Measurements from ENCODE around the gene CNTF.

DNA sequence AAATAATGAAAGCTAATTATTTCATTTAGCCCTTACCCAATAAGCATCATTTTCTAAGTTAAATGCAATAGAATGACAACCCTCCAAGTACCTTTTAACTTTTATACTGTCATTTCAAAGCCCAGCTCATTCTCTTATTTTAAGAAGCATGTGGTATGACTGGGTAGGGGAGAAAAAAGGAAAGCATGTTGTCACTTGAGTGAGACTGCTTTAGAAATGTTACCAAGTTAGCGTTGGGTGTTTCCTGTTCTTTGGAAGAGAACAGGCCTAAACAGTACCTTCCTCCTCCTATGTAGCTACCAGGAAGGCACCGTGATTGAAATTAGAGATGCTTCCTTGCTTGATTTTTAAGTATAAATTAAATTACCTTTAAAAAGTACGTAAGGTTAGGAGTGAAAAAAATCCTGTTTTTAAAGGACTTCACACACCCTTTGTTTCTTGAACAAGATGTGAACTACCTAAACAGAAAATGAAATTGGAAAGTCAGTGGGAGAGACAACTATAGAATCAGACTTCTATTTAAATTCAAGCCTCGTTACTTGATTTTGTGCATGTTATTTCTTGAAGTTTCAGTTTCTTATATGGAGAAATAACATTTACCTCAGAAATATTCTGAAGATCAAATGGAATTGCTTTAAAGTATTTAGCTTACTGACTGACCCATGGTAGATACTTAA, 741 bp upstream of the CNTF start:
- TF ChIP-seq, protein P1, sequence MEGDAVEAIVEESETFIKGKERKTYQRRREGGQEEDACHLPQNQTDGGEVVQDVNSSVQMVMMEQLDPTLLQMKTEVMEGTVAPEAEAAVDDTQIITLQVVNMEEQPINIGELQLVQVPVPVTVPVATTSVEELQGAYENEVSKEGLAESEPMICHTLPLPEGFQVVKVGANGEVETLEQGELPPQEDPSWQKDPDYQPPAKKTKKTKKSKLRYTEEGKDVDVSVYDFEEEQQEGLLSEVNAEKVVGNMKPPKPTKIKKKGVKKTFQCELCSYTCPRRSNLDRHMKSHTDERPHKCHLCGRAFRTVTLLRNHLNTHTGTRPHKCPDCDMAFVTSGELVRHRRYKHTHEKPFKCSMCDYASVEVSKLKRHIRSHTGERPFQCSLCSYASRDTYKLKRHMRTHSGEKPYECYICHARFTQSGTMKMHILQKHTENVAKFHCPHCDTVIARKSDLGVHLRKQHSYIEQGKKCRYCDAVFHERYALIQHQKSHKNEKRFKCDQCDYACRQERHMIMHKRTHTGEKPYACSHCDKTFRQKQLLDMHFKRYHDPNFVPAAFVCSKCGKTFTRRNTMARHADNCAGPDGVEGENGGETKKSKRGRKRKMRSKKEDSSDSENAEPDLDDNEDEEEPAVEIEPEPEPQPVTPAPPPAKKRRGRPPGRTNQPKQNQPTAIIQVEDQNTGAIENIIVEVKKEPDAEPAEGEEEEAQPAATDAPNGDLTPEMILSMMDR (IDR thresholded peaks at IDR 0.05): no peak
- no peak for TF ChIP-seq POLR2A (IDR thresholded peaks at IDR 0.05)

All from gastroesophageal sphincter (tissue), 3 donors.